ENCODE results near the gene CDC42.

GRCh38 chr1:22096463-22096862 is 44.0 kb downstream of the CDC42 start:
- TF ChIP-seq CTCF (conservative IDR thresholded peaks at IDR 0.05; ENCODE audit: low read depth, low read length): no peak
- TF ChIP-seq FOS (IDR thresholded peaks at IDR 0.05; ENCODE audit: low read depth, low read length): no peak
- no peak for TF ChIP-seq USF2 (IDR thresholded peaks at IDR 0.05; ENCODE audit: low read depth, low read length)
- TF ChIP-seq MAFK (IDR thresholded peaks at IDR 0.05; ENCODE audit: low read depth, low read length): no peak
- TF ChIP-seq RAD21 (IDR thresholded peaks at IDR 0.05; ENCODE audit: low read length): no peak

Data from IMR-90 (cell line).